Breast epithelium (tissue), 3 donors: Measurements from ENCODE around the gene SYNCRIP.

Source experiments
- CTCF ChIP-seq, 3 donors: fragments of 450-650 bp; IDR thresholded peaks; one replicate each; pipeline ENCODE4 v1.5.1; 2016 to 2017; ENCODE audit warnings: antibody characterized with exemption in 3 of 3, mild to moderate bottlenecking in 3 of 3, moderate library complexity in 3 of 3
- POLR2A ChIP-seq: fragments of 450-650 bp; IDR thresholded peaks from one replicate; pipeline ENCODE4 v1.6.1; 2016; ENCODE audit warnings: antibody characterized with exemption, mild to moderate bottlenecking, moderate library complexity

GRCh38 chr6:85650606-85651005 is 7.9 kb upstream of the SYNCRIP start:
- no peak for TF ChIP-seq CTCF (IDR thresholded peaks at IDR 0.05)
- no peak for TF ChIP-seq POLR2A
